Smooth muscle cell of the pulmonary artery (primary cell): Measurements from ENCODE around the gene METAP2. TPM values are rescaled to one million over a fixed set of nuclear protein-coding genes. Genes with fewer than 3 reads are reported as not detected.

Experiments used
- total RNA-seq: library from RNA; depleted of rRNA; stranded (reverse); fragments of >200 nt; gene quantifications from 2 replicates; pipeline ENCODE4 v1.2.3, GENCODE V29; 2014

Gene METAP2
- 45.5 and 50.2 TPM in 2 replicates for total RNA-seq

DNA sequence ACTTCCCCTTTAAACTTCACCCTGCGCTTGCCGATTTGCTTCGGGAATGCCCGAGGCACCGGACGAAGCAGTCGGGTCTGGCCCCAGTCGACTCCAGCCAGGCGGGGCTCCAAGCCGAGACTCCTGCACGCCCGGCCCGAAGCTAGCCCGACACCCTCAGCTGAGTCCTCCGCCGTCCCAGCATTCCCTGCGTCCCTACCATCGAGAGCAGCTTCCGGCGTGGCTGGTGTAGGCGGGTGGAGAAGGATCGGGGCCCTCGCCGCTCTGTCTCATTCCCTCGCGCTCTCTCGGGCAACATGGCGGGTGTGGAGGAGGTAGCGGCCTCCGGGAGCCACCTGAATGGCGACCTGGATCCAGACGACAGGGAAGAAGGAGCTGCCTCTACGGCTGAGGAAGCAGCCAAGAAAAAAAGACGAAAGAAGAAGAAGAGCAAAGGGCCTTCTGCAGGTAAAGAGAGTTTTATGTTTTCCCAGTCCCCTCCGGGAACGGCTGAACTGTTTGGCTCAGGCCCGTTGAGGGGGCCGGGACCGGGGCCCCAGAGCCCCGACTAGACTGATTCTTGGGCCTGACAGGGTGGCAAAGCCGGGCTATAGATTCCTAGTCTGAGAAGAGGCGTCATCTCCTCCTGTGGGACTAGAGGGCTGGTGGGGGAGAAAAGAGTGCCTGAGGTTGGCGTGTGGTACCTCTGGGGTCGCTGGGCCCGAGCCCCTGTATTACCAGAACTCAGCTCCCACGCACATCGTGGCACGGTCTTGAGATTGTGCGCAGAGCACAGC lies at the start of gene METAP2:
METAP2 (plus strand) TSS at position 269 of the 776 bp plus-strand sequence; CDS start at position 297, 28 bp downstream.

DNA sequence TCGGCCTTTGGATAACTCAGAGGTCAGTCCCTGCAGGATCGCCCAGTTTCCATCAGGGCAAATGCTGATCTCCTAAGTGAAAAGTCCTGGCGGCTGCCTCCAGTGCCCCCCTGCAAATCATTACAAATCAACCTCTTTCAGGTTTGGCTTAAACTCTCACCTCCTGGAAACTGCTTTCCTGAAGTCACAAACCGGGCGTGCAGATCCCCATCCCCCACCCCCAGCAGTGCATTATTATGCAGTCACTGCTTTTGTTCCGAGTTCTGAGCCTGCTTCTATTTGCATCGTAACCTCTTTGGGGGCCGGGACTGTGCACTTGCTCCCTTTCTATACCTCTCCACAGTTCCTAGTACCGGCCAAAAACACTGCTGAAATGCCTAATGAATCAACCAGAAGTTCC lies 77.4 kb downstream of the METAP2 start, which contains the start of gene USP44:
USP44 (minus strand) TSS at position 172 of the 400 bp plus-strand sequence. CDS start 17,220 bp downstream, outside the sequence.

Other genes with a start within 250 kb of the METAP2 start
- gene USP44, start 77.3 kb downstream of the METAP2 start, total RNA-seq, result 0.69 and 1.8 TPM in 2 replicates